Measurements from ENCODE around the gene NGEF. TPM values are rescaled to one million over a fixed set of nuclear protein-coding genes. Genes with fewer than 3 reads are reported as not detected.

Gene NGEF
- polyA plus RNA-seq, 3 donors: not detected

DNA sequence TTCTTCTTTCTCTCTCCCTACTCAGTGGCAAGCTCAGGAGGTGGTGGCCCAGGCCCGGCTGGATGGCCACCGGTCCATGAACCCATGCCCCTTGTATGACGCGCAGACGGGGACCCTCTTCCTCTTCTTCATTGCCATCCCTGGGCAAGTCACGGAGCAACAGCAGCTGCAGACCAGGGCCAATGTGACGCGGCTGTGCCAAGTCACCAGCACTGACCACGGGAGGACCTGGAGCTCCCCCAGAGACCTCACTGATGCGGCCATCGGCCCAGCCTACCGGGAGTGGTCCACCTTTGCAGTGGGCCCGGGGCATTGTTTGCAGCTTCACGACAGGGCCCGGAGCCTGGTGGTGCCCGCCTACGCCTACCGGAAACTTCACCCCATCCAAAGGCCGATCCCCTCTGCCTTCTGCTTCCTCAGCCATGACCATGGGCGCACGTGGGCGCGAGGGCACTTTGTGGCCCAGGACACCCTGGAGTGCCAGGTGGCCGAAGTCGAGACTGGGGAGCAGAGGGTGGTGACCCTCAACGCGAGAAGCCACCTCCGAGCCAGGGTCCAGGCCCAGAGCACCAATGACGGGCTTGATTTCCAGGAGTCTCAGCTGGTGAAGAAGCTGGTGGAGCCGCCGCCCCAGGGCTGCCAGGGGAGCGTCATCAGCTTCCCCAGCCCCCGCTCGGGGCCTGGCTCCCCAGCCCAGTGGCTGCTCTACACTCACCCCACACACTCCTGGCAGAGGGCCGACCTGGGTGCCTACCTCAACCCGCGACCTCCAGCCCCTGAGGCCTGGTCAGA is 21.2 kb upstream of the NGEF start:
- no peak overlapping the region for H3K9ac ChIP-seq (ENCODE audit: insufficient read depth, low read length, poor library complexity, severe bottlenecking)
- H3K4me3 ChIP-seq (replicated peaks in 1 of 3; ENCODE audit: low read depth in 2 of 3, low read length in 3 of 3): no peak overlapping the region
- H3K36me3 ChIP-seq (replicated peaks in 1 of 2; ENCODE audit: control insufficient read depth in 1 of 2, insufficient read depth in 2 of 2, low read length in 2 of 2): no peaks in the 10 kb centered on the region
- H3K36me3 Mint-ChIP-seq: no peaks in the 10 kb centered on the region
- no peak for DNase-seq
- peaks cover 0 to 2% (median 0%) of the 10 kb centered on the region in 7 donors for H3K9me3 Mint-ChIP-seq
- no peak overlapping the region for H2AFZ ChIP-seq (ENCODE audit: insufficient read depth, low read depth, low read length, poor library complexity, severe bottlenecking)
- no peak overlapping the region for H3K27ac ChIP-seq (ENCODE audit: low read depth in 1 of 2, low read length in 2 of 2)
- TF ChIP-seq, protein P1, sequence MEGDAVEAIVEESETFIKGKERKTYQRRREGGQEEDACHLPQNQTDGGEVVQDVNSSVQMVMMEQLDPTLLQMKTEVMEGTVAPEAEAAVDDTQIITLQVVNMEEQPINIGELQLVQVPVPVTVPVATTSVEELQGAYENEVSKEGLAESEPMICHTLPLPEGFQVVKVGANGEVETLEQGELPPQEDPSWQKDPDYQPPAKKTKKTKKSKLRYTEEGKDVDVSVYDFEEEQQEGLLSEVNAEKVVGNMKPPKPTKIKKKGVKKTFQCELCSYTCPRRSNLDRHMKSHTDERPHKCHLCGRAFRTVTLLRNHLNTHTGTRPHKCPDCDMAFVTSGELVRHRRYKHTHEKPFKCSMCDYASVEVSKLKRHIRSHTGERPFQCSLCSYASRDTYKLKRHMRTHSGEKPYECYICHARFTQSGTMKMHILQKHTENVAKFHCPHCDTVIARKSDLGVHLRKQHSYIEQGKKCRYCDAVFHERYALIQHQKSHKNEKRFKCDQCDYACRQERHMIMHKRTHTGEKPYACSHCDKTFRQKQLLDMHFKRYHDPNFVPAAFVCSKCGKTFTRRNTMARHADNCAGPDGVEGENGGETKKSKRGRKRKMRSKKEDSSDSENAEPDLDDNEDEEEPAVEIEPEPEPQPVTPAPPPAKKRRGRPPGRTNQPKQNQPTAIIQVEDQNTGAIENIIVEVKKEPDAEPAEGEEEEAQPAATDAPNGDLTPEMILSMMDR (IDR thresholded peaks at IDR 0.05): no peak
- peak overlapping the region in 1 of 7 donors; percentile 2 for H3K27ac Mint-ChIP-seq
- no peaks in the 10 kb centered on the region for H3K4me1 Mint-ChIP-seq
- intact Hi-C loops (cut with micrococcal nuclease): no loop called here
- peaks cover 0 to 3% (median 0%) of the 10 kb centered on the region in 3 donors for H3K27me3 Mint-ChIP-seq (ENCODE audit: low read depth in 3 of 3)
- WGBS (ENCODE audit: insufficient coverage): 94% methylated on average over 33 of the region's 37 CpGs
- H3K4me2 ChIP-seq (replicated peaks; ENCODE audit: extremely low read depth, low read length, poor library complexity, severe bottlenecking): no peak overlapping the region
- no peaks in the 10 kb centered on the region for H3K79me2 ChIP-seq (ENCODE audit: insufficient read depth, low read length)
- H3K27me3 ChIP-seq (ENCODE audit: control insufficient read depth in 2 of 2, insufficient read depth in 2 of 2, low read length in 2 of 2): no peaks in the 10 kb centered on the region
- H3K9me3 ChIP-seq (replicated peaks in 1 of 2; ENCODE audit: control insufficient read depth in 1 of 2, insufficient read depth in 1 of 2, low read length in 2 of 2): peaks cover 0 to 5% of the 10 kb centered on the region in 2 donors
- no peaks in the 10 kb centered on the region for H3K4me1 ChIP-seq (ENCODE audit: control insufficient read depth in 1 of 2, insufficient read depth in 2 of 2, low read length in 2 of 2)
- H4K20me1 ChIP-seq (ENCODE audit: insufficient read depth, low read length): no peaks in the 10 kb centered on the region
- H3K4me3 Mint-ChIP-seq: no peak overlapping the region

DNA sequence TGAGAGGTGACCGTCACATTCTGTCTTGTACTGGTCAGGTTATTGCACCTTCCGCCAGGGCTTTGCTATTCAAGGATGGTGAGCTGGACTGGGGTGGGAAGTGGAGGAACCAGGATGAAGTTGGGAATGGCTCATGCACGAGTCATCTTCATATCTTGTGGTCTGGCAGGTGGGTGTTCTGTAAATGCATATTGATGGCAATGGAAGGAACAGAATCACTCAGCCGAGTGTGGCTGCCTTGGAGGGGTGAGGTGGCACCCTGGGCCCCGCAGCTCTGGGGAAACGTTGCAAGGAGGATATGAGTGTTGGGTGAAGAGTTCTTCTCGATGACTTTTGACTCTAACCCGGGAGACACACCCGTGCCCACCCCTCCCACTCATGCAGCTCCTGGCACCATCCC is 20.6 kb upstream of the NGEF start:
- peaks cover 0 to 5% of the 10 kb centered on the region in 2 donors for H3K9me3 ChIP-seq (replicated peaks in 1 of 2; ENCODE audit: control insufficient read depth in 1 of 2, insufficient read depth in 1 of 2, low read length in 2 of 2)
- DNase-seq: no peak
- WGBS (ENCODE audit: insufficient coverage): 91% methylated on average over 6 of the region's 9 CpGs
- Mint-ChIP-seq H3K4me1 (no peaks in the 10 kb centered on the region), H3K27me3 (ENCODE audit: low read depth in 3 of 3) (peaks cover 0 to 3% (median 0%) of the 10 kb centered on the region in 3 donors), H3K4me3 (no peak overlapping the region), H3K36me3 (no peaks in the 10 kb centered on the region), H3K9me3 (peaks cover 0 to 3% (median 0%) of the 10 kb centered on the region in 7 donors), H3K27ac (peak overlapping the region in 1 of 7 donors; percentile 16)
- no peak overlapping the region for H2AFZ ChIP-seq (ENCODE audit: insufficient read depth, low read depth, low read length, poor library complexity, severe bottlenecking)
- H3K27ac ChIP-seq (ENCODE audit: low read depth in 1 of 2, low read length in 2 of 2): no peak overlapping the region
- TF ChIP-seq, protein P1 (IDR thresholded peaks at IDR 0.05): no peak
- no peaks in the 10 kb centered on the region for H3K79me2 ChIP-seq (ENCODE audit: insufficient read depth, low read length)
- no peaks in the 10 kb centered on the region for H3K4me1 ChIP-seq (ENCODE audit: control insufficient read depth in 1 of 2, insufficient read depth in 2 of 2, low read length in 2 of 2)
- H3K4me3 ChIP-seq (replicated peaks in 1 of 3; ENCODE audit: low read depth in 2 of 3, low read length in 3 of 3): no peak overlapping the region
- H3K27me3 ChIP-seq (ENCODE audit: control insufficient read depth in 2 of 2, insufficient read depth in 2 of 2, low read length in 2 of 2): no peaks in the 10 kb centered on the region
- H3K4me2 ChIP-seq (replicated peaks; ENCODE audit: extremely low read depth, low read length, poor library complexity, severe bottlenecking): no peak overlapping the region
- no peaks in the 10 kb centered on the region for H3K36me3 ChIP-seq (replicated peaks in 1 of 2; ENCODE audit: control insufficient read depth in 1 of 2, insufficient read depth in 2 of 2, low read length in 2 of 2)
- intact Hi-C loops (cut with micrococcal nuclease): no loop called here
- no peaks in the 10 kb centered on the region for H4K20me1 ChIP-seq (ENCODE audit: insufficient read depth, low read length)
- no peak overlapping the region for H3K9ac ChIP-seq (ENCODE audit: insufficient read depth, low read length, poor library complexity, severe bottlenecking)

Measured in CD14-positive monocyte (primary cell).